HTERT RPE-1 (cell line): Measurements from ENCODE around the gene PTPRK.

Experiments used
- in situ Hi-C: fragments of 300-500 bp; cut with MboI; formaldehyde crosslinking; loops from 4 replicates; pipeline ENCODE4 v1.14.3; 2020; ENCODE audit warnings: low sequenced_read_pairs

Gene PTPRK

GRCh38 chr6:128305228-128305627 lies 215.2 kb downstream of the PTPRK start:
- in situ Hi-C loops: no loop called here

GRCh38 chr6:128303870-128304269 lies 216.5 kb downstream of the PTPRK start:
- in situ Hi-C loops: no loop called here

GRCh38 chr6:128302942-128303341 lies 217.5 kb downstream of the PTPRK start:
- in situ Hi-C loops: no loop called here

DNA sequence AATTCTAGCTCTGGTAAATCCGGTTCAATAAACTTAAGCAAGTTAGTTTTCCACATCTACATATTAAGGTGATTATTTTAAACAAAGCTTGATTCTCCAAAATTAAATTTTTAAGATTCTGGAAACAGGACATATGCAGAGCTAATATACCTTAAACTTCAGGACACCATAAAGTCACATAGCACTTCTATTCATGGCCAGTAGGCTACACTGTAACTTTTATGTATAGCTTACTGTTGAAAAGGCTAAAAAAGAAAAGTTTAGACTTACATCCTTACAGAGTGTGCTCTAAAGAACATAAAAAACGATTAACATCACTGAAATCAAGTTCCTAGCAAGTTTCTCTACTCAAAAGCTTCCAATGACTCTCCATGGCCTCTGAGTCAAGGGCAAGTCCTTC lies 224.7 kb downstream of the PTPRK start:
- in situ Hi-C loops: no loop called here

DNA sequence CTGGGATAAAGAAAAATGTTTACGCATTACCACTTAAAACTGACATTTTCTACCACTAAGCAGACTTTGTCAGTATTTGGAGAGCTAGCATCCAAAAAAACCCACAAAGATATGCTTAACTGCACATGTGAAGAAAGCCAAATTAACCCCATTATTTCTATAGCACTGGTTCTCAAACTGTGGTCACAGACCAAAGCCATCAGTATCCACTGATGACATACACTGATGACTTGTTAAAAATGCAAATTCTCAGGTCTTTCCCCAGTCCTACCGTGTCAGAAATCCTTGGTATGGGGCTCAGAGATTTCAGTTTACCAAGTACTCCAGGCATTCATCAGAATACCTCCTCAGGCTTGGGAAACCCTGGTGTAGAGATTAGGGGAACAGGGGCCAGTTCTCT lies 230.2 kb downstream of the PTPRK start:
- in situ Hi-C loops: no loop called here

GRCh38 chr6:128284128-128284527 lies 236.3 kb downstream of the PTPRK start:
- in situ Hi-C loops: no loop called here

DNA sequence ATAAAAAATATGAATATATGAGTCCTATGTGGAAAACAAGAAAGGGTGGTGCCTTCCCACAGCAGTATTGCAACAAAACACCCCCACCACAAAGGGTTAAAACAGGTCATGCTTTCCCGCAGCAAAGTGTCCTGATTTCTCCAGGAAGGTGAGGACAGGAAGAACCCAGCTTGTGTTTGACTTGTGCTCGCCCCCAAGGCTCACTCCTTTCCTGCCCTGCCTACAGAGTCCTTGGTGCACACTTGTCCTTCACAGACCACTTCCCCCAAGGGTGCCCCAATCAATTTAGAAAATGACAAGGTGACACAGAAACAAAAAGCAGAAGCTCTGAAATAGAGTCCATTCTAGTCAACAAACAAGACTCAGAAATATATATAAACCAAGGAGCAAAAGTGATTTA lies 237.4 kb downstream of the PTPRK start:
- in situ Hi-C loops: no loop called here

GRCh38 chr6:128280960-128281359 lies 239.4 kb downstream of the PTPRK start:
- in situ Hi-C loops: no loop called here

DNA sequence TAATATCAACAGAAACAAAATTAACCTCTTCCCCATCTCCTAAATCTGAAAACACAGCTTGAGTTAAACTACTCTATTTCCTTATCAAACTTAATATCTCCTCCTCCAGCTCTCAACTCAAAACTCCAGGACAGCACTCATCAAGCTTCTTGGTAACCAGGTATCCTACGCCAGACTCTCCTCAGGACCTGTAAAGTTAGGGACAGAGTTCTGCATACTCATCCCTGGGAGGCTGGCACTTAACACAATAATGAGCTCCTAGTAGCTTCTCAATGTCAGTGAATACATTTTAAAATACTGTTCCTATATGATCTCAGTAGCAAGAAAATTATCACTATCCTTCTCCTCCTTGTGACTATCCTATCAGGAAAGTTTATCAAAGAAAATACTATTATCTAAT lies 240.3 kb downstream of the PTPRK start:
- in situ Hi-C loops: no loop called here

- in situ Hi-C loops: no loop called here
Measured at GRCh38 chr6:128278836-128279235, 241.6 kb downstream of the PTPRK start.

DNA sequence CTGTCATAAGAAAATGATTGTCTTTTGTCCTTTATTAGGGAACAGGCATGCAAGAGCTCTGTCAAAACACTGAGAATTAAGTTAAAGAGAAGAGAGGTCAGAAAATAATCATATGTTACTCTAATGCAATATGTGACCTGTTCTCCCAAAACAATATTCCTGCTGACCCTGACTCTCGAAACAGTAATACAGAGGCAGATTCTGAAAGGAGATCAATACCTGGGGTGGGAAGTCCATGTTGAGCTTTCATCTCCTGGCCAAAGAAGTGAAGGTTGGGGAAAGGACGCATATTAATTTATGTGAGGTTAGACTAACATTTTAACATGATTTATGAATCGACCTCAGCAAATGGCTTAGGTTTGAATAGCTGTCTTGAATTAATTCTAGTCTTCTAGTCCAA lies 243.0 kb downstream of the PTPRK start:
- in situ Hi-C loops: no loop called here

DNA sequence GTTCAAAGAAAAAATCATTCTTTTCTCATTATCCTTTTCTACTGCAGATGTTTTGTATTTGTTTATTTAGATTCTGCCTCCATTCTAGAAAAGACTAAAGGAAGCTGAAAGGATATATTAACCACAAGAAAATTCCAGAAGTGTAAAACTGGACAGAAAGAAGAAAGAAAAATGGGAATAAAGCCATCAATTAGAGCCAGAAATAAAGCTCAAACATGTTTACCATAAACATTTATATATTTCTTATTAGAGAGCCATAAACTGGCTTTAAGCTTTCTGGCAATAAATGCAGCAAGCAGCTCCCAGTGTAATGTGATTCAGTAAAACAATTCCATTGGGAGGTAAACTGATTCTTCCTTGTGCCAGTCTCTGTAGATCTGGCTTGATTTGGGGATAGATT lies 244.1 kb downstream of the PTPRK start:
- in situ Hi-C loops: no loop called here

GRCh38 chr6:128275681-128276080 lies 244.7 kb downstream of the PTPRK start:
- in situ Hi-C loops: no loop called here

DNA sequence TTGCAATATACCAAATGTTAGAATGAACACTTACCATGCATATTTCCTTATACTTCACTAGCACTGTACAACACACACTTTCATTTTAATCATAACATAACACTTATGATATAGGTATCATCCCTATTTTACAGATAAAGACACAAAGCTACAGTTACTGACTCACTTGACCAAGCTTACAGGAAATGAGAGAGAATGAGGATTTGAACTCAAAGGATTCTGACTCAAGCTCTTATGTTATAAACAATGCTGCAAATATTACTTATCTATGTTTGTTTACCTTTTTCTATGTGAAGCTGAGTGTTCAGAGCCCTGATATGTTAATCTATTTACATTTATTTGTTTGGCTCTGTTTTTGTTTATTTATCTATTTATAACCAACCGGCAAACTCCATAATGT lies 245.4 kb downstream of the PTPRK start:
- in situ Hi-C loops: no loop called here

DNA sequence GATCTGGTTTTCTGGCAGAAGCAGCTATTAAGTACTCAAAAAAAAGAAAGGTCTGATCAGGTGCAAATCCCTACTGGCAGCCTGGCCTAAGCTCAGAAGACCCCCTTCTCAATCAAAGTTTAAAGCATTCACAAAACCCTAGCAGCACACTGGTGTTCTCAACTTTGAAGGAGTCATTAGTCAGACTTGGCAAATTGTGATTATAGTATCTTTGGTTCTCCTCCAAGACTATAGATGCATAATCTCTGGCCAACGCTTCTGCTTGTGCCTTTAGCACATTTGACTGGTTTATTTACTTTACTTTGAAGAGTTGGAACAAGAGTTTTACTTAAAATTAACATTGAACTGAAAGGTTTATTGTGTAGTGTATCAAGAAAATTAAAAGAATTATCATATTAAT lies 248.9 kb downstream of the PTPRK start:
- in situ Hi-C loops: no loop called here

DNA sequence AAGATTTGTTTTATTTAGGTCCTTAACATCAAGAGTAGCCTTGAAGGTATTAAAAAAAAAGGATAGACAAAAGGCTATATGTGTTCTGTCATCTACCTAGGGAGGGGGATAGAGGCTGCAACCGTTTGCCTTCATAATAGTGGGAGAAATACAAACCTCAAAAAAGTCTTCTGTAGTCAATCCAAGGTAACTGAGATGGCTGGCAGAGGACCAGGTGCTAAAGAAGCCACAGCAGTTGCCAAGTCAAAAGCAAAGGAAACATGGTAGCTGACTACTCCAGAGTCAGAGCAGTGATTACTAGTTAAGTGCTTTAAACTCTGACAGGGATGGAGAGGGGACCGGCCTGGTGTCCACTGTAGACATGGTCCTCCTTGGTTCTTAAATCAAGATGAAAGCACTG lies 249.4 kb downstream of the PTPRK start:
- in situ Hi-C loops: no loop called here

DNA sequence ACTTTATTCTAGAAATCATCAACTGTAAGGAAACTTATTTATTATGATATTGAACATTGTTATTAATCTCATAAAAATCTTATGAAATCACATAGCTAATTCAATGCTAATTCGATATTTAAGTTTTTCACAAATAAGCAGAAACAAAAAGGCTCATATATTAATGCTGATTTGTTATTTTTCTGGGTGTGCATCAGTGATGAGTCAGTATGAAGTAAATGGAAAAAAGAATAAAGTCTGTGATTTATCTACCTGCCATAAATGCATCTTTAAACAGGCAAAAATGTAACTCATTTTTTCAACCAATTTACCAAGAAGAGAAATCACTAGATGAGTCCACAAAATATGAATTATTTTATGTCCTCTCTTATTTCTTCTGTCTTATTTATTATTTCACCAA lies 253.5 kb downstream of the PTPRK start:
- in situ Hi-C loops: no loop called here

GRCh38 chr6:128265706-128266105 lies 254.7 kb downstream of the PTPRK start:
- in situ Hi-C loops: no loop called here

DNA sequence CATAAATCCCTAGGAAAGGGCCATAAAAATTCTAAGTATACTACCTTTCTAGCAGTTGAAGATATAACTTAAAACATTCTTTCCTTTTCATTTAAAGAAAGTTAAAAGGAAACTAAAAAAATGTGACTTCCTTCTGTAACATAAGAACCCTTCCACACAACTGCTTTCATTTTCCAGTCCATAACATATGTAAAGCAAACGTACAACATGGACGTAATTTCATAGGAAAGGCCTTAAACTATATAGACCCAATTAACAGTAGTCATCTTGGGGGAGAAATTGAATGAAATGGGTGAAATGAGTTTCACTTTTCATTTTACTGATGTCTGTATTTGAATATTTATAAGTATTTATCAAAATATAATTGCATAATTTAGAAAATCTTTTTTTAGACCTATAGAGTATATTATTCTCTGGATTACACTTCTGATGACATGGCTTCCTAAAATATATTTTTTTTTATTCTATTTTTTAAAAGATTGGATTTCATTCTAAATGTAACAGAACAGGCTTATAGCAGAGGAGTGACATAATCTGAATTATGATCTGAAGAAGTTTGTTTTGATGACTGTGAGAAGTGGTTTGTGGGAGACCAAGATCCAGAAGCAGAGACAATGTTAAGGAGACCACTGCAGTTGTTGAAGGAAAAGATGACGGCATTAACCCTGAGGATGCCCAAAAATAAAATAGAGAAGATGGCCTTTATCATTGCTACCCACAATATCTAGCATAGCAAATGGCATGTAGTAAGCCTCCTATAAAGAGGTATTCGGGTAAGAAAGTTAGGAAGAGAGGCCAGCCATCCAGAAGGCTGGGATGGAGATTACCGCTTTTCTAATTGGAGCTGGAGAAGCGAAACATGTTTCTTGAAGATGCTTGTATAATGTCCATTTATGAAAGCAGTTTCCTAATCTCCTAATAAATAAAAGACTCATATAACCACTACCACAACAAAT lies 260.4 kb downstream of the PTPRK start:
- in situ Hi-C loops: no loop called here

GRCh38 chr6:128259029-128259724 lies 261.2 kb downstream of the PTPRK start:
- in situ Hi-C loops: no loop called here

- in situ Hi-C loops: no loop called here
Measured at GRCh38 chr6:128256095-128256494, 264.3 kb downstream of the PTPRK start.
